ENCODE measurements around the gene DZIP3.
"Not testable (repeated sequence)": the region's sequence is repeated elsewhere in the genome, so short reads cannot be mapped to it uniquely, and the experiment has no call there.

DZIP3 gene

GRCh38 chr3:108692286-108692685 is 102.8 kb downstream of the DZIP3 start:
- DNase-seq: not testable (repeated sequence)

- DNase-seq: no peak
Observed at GRCh38 chr3:108698461-108698860, 108.9 kb downstream of the DZIP3 start.

GRCh38 chr3:108705045-108705444 is 115.5 kb downstream of the DZIP3 start:
- no peak for DNase-seq

- DNase-seq: no peak
Observed at GRCh38 chr3:108713009-108713516, 123.5 kb downstream of the DZIP3 start.

- no peak for DNase-seq
Observed at GRCh38 chr3:108713816-108714215, 124.3 kb downstream of the DZIP3 start.

- no peak for DNase-seq
Observed at GRCh38 chr3:108718454-108718853, 128.9 kb downstream of the DZIP3 start.

- no peak for DNase-seq
Observed at GRCh38 chr3:108719178-108719806, 129.8 kb downstream of the DZIP3 start.

GRCh38 chr3:108722724-108723123 is 133.2 kb downstream of the DZIP3 start:
- DNase-seq: no peak

- no peak for DNase-seq
Observed at GRCh38 chr3:108724101-108724500, 134.6 kb downstream of the DZIP3 start.

- DNase-seq: no peak
Observed at GRCh38 chr3:108728105-108728504, 138.6 kb downstream of the DZIP3 start.

GRCh38 chr3:108728934-108729333 is 139.4 kb downstream of the DZIP3 start:
- DNase-seq: no peak

GRCh38 chr3:108736821-108737220 is 147.3 kb downstream of the DZIP3 start:
- DNase-seq: no peak

- DNase-seq: no peak
Observed at GRCh38 chr3:108742929-108743328, 153.4 kb downstream of the DZIP3 start.
